ENCODE measurements around the gene NBPF1. TPM values are rescaled to one million over a fixed set of nuclear protein-coding genes. Genes with fewer than 3 reads are reported as not detected.
"Not testable (repeated sequence)": the region's sequence is repeated elsewhere in the genome, so short reads cannot be mapped to it uniquely, and the experiment has no call there.

The NBPF1 gene
- total and polyA plus RNA-seq, 9 of the 15 experiments (the other 6 are each of a cell fraction or from before 2014, with no cell fraction given) = 5.2 to 42.6 (median 24.1) TPM

DNA sequence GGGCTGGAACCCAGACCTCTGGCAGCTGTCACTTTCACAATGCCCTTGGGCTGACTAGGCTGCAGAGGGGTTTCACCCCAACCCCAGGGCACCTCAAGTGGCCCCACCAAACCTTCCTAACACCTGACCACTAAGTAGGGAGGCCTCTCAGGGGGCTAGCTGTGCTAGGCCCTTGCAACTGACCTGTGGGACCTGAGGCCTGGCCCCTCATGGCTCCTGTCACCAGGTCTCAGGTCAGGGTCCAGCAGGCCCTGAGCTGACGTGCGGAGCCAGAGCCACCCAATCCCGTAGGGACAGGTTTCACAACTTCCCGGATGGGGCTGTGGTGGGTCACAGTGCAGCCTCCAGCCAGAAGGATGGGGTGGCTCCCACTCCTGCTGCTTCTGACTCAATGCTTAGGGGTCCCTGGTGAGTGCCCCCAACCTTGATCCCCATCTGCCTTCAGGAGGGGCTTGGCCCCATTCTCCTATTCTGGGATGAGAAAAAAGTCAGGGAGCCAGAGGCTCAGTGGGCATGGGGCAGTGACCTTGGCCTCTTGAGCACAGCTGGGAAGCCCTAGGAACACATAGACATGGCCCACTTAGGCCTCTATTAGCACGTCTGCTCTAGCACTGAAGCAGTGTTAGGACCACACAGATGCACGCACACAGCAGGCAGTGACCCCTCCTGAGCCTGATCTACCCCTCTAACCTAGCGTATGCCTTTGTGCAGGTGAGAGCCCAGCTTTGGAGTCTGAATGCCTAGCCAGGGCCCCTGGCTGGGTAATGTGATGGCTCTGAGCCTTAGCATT, 32.1 kb upstream of the NBPF1 start (continued):
- TF ChIP-seq, protein P1, sequence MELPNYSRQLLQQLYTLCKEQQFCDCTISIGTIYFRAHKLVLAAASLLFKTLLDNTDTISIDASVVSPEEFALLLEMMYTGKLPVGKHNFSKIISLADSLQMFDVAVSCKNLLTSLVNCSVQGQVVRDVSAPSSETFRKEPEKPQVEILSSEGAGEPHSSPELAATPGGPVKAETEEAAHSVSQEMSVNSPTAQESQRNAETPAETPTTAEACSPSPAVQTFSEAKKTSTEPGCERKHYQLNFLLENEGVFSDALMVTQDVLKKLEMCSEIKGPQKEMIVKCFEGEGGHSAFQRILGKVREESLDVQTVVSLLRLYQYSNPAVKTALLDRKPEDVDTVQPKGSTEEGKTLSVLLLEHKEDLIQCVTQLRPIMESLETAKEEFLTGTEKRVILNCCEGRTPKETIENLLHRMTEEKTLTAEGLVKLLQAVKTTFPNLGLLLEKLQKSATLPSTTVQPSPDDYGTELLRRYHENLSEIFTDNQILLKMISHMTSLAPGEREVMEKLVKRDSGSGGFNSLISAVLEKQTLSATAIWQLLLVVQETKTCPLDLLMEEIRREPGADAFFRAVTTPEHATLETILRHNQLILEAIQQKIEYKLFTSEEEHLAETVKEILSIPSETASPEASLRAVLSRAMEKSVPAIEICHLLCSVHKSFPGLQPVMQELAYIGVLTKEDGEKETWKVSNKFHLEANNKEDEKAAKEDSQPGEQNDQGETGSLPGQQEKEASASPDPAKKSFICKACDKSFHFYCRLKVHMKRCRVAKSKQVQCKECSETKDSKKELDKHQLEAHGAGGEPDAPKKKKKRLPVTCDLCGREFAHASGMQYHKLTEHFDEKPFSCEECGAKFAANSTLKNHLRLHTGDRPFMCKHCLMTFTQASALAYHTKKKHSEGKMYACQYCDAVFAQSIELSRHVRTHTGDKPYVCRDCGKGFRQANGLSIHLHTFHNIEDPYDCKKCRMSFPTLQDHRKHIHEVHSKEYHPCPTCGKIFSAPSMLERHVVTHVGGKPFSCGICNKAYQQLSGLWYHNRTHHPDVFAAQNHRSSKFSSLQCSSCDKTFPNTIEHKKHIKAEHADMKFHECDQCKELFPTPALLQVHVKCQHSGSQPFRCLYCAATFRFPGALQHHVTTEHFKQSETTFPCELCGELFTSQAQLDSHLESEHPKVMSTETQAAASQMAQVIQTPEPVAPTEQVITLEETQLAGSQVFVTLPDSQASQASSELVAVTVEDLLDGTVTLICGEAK (IDR thresholded peaks at IDR 0.05) = peak; percentile 65; the same call in 1 of the 2 replicates
- TF ChIP-seq, protein P1 (CRISPR knock-in tag; IDR thresholded peaks at IDR 0.05) = not testable (repeated sequence)
- TF ChIP-seq ZNF586 (CRISPR knock-in tag; conservative IDR thresholded peaks at IDR 0.05) = 0 out of 2 replicates have a peak, but pooled peaks have one; percentile 14
- peak; percentile 42; the same call in 1 of the 2 replicates for TF ChIP-seq ZNF695 (CRISPR knock-in tag; IDR thresholded peaks at IDR 0.05)
- TF ChIP-seq, protein P2, sequence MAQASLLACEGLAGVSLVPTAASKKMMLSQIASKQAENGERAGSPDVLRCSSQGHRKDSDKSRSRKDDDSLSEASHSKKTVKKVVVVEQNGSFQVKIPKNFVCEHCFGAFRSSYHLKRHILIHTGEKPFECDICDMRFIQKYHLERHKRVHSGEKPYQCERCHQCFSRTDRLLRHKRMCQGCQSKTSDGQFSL (CRISPR knock-in tag; IDR thresholded peaks at IDR 0.05) = not testable (repeated sequence)
- TF ChIP-seq, protein P2 (tag; IDR thresholded peaks at IDR 0.05) = peak in 1 of 2 experiments; percentile 56; a peak in 2 of 4 replicates
- TF ChIP-seq, protein P3, sequence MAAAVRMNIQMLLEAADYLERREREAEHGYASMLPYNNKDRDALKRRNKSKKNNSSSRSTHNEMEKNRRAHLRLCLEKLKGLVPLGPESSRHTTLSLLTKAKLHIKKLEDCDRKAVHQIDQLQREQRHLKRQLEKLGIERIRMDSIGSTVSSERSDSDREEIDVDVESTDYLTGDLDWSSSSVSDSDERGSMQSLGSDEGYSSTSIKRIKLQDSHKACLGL (CRISPR knock-in tag; IDR thresholded peaks at IDR 0.05; ENCODE audit: borderline replicate concordance, poor library complexity, severe bottlenecking) = peak; percentile 74
- 0 out of 2 replicates have a peak, but pooled peaks have one; percentile 27 for TF ChIP-seq ZBED1 (IDR thresholded peaks at IDR 0.05)
- TF ChIP-seq, protein P4, sequence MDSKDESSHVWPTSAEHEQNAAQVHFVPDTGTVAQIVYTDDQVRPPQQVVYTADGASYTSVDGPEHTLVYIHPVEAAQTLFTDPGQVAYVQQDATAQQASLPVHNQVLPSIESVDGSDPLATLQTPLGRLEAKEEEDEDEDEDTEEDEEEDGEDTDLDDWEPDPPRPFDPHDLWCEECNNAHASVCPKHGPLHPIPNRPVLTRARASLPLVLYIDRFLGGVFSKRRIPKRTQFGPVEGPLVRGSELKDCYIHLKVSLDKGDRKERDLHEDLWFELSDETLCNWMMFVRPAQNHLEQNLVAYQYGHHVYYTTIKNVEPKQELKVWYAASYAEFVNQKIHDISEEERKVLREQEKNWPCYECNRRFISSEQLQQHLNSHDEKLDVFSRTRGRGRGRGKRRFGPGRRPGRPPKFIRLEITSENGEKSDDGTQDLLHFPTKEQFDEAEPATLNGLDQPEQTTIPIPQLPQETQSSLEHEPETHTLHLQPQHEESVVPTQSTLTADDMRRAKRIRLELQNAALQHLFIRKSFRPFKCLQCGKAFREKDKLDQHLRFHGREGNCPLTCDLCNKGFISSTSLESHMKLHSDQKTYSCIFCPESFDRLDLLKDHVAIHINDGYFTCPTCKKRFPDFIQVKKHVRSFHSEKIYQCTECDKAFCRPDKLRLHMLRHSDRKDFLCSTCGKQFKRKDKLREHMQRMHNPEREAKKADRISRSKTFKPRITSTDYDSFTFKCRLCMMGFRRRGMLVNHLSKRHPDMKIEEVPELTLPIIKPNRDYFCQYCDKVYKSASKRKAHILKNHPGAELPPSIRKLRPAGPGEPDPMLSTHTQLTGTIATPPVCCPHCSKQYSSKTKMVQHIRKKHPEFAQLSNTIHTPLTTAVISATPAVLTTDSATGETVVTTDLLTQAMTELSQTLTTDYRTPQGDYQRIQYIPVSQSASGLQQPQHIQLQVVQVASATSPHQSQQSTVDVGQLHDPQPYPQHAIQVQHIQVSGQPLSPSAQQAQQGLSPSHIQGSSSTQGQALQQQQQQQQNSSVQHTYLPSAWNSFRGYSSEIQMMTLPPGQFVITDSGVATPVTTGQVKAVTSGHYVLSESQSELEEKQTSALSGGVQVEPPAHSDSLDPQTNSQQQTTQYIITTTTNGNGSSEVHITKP (IDR thresholded peaks at IDR 0.05; ENCODE audit: partially characterized antibody) = peak; percentile 89
